GM18508 (cell line): Measurements from ENCODE around the gene FLVCR2.

Experiments used
- ATAC-seq: cut with Tn5 transposase; IDR thresholded peaks from one replicate; pipeline ENCODE4 v1.9.1; 2021; ENCODE audit warnings: moderate number of reproducible peaks; ENCODE audit not compliant: insufficient read depth, unreplicated experiment

The FLVCR2 gene

DNA sequence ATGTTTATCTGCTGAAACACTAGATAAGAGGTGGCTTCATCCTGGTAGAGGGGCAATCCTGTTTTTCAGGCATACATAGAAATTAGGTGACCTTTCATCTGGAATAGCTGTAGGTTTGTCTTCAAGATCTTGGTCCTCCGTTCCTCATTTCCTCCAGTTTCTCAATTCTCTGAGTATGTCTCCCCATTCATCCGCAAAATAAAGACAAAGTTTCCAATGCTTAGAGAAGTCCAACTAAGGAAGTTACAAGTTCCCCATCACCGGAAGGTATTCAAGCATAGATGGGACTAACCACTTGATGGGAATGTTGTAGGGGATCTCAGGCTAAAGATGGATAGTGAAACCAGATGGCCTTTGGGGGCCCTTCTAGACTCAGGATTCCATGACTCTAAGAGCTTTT, 48.0 kb downstream of the FLVCR2 start:
- ATAC-seq, result no peak

DNA sequence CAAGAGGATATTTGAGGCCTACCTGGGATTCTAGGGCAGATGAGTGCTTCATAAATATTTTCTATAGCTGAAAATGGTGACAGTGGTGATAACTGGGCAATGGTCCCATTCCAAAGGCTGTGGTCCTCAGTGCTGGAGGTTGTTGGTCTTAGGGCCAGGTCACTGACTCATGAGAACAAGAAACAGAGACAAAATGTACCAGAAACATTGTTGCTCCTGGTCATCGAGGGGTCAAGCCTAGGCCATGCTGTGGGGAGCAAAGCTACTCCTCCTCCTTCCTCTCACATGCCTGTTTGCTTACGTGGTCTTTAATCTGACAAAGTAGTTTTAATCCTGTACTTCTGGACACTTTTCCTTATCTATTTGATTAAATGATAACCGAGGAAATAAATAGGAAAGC, 48.4 kb downstream of the FLVCR2 start:
- no peak for ATAC-seq

DNA sequence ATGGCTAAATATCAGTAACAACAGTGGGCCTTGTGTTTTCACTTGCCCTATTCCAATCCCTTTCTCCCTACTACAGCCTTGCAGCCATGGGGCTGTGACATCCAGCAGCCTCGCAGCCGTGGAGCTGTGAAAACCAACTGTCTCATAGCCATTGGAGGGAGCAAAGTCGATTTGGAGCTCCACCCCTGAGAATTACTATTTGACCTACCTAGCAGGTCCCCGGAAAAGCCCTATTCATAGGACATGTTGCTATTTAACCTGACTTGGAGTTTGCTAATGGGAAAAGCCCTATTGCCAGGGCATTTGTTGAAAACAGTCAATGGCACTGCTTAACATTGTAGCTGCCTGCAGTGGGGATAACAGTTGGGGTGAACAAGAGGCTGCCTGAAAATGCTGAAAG, 49.0 kb downstream of the FLVCR2 start:
- ATAC-seq, result no peak

DNA sequence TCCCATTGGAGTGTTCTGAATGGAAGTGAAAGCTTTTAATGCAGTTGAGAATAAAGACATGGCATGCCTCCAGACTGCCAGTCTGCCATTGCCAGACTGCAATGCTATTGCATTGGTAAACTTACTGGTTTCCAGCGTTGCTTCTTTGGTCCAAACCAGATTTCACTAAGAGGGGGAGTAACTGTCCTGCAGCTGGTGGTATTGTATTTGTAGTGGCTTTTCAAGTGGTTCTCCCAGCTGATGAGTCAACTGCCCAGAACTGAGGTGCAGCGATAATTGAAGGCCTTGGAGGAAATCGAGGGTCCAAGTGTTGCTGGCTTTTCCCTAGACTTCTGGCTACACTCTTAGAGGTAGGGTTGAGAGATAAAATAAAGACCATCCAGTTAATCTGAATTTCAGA, 50.4 kb downstream of the FLVCR2 start:
- no peak for ATAC-seq

DNA sequence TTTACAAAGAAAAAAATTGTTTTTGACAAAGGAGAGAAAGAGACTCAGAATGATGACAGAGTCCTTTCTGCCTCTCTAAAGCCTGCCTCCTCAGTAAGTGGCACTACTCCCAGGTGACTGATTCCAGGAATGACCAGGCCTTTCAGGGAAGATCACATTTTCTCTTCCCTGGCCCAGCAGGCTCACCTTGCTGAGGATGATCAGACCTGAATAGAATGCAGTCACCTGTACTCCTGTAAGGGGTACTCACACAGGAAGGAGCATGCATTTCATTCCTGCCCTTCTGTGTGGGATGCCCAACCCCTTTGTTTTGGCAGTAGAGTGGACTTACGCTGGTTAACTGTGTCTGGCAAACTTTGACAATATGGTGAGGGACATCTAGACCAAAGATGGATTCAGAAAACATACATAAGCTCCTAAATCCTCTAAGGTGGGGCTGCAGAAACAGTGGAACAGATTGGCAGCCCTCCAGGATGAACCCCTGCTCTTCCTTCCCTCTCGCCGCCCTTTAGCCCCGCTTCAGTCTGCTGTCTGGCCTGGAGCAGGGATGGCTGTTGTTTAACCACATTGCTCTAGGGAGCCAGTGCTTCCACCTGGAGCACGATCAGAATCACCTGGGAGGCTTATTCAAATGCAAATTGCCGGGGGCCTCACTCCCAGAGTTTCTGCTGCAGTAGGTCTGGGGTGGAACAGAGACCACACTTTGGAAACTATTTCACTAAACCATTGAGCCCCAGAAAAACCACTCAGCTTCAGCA, 52.5 kb downstream of the FLVCR2 start:
- ATAC-seq, result no peak

DNA sequence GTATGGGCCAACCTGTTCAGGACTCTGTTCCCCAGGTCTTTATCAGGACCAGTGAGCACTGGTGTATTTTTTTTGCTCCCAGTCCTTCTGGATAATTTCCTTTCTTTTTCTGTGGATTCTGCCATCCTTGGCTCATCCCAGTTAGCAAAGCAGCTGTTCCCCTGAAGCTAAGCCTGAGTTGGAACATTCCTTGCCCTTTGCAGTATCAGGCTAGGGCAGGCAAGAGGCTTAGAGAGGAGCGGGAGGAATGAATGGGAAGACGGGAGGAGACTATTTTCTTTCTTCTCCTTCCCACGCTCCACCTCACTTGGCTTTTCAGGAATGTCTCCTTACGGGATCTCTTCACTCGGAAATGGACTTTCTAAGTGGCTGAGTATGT, 53.0 kb downstream of the FLVCR2 start:
- ATAC-seq, result no peak

DNA sequence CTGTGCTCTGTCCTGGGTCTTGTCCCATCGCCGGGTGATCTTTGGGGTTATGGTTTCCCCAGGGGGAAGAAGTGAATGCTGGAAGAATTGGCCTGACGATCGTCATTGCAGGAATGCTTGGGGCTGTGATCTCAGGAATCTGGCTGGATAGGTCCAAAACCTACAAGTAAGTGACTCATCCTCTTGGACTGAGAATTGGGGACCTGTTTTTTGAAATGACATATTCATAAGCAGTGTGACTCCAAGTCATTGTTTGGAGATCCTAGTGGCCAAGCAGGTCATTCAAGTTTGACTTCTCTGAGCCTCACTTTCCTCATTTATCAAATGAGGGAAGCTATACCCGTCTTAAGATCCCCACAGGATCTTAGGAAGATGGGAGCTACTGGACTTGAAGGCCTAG, 56.4 kb downstream of the FLVCR2 start:
- no peak for ATAC-seq

DNA sequence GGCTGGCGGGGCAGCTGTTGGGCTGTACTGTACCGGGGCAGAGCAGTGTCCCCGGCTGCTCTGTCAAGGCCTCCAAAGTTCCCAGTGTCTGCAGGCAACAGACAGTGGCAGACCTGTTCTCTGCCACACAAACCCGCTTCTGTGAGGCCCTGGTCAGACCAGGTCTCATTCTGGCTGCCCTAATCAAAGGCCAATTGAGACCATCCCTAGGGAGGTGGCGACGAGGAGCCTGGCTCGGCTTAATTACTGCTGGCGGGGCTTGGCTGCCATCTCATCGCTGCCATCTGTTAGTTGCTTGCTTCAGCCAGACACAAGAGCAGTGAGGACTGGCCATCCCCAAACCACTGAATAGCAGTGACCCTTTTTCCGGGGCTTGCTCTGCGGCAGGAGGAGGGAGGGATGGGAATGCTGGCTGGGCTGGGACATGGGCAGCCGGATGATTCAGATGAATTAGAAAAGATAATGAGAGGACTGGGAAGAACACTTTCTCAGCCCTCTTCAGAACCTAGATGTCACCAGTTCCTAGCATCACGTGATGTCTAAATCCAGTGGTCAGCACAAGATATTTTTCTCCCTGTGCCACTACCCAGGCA, 57.8 kb downstream of the FLVCR2 start:
- no peak for ATAC-seq

DNA sequence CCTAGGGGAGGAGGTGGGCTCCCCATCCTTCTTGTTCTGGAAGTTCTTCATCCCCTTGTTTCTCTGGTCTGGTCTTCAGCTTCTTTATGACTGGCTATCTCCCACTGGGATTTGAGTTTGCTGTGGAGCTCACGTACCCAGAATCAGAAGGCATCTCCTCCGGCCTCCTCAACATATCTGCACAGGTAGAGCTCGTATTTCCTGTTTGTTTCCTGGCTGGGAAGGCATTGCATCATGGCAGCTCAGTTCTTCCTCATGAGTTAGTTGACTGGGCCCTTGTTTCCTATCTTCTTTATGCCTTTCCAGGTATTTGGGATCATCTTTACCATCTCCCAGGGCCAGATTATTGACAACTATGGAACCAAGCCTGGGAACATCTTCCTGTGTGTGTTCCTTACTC, 62.5 kb downstream of the FLVCR2 start:
- no peak for ATAC-seq

DNA sequence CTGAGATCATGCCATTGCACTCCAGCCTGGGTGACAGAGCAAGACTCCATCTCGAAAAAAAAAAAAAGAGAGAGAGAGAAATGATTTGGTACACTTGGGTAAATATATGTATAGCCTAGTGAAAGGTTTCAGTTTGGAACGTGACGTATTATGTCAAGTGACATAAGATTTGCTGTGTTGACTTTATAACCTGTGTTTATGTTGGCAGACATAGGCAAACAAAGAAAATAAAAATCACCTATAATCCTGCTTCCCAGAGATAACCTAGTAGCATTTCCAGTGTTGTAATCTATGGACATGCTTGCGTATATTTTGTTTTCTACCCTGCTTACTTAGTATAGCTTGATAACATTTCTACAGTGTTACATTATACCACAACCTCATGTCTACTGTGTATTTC, 65.6 kb downstream of the FLVCR2 start:
- ATAC-seq, result no peak

DNA sequence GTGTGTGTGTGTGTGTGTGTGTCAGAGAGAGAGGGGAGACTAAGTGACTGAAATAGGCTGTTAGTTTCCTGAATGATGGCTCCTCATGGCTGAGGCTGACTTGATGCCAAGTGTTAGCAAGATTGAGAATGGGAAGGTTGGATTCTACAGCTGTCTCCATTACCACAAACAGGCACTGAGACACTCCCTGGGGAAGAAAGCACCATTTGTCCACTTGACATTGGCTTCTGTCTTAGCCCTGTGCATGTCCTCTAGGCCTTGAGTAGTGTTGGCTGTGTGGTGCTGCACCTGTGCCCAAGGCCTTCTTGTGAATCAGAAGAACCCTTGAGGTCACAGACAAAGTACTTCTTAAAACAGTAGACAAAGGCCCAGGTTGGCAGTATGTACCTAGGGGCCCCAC, 66.6 kb downstream of the FLVCR2 start:
- no peak for ATAC-seq

DNA sequence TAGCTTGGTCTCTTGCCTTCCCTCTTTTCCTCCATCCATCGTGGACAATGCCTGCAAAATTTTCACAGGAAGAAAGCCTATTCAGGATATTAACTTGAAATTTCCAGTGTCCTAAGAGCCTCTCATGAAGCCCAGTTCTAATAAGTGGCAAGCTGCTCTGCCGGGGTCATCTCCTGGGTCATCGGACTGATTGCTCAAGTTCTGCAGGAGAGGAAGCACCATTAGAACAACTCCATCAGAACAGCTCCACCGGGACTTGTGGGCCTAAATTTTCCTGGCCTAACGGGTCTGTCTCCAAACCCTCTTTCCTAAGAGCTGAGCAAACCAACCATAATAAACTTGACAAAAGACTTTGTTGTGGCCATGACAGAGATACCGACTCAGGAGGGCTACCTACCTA, 68.3 kb downstream of the FLVCR2 start:
- no peak for ATAC-seq

DNA sequence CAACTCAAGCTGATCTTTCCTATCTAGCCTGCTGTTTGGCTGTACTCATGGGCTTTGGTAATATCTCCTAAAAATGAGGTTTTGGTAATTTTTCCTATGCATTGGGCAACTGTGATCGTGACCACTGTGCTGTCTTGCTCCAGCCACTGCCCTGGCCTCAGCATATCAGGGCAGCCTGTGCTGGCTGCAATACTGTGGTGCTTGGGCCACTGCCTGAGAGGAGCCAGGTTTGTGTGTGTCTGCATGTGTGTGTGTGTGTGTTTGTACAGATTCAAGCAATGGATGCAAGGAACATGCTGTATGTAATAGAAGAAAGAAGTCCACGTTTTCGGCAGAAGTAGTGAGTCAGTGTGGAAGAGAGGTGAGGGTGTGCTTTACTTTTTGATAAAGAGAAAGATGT, 69.2 kb downstream of the FLVCR2 start:
- no peak for ATAC-seq

DNA sequence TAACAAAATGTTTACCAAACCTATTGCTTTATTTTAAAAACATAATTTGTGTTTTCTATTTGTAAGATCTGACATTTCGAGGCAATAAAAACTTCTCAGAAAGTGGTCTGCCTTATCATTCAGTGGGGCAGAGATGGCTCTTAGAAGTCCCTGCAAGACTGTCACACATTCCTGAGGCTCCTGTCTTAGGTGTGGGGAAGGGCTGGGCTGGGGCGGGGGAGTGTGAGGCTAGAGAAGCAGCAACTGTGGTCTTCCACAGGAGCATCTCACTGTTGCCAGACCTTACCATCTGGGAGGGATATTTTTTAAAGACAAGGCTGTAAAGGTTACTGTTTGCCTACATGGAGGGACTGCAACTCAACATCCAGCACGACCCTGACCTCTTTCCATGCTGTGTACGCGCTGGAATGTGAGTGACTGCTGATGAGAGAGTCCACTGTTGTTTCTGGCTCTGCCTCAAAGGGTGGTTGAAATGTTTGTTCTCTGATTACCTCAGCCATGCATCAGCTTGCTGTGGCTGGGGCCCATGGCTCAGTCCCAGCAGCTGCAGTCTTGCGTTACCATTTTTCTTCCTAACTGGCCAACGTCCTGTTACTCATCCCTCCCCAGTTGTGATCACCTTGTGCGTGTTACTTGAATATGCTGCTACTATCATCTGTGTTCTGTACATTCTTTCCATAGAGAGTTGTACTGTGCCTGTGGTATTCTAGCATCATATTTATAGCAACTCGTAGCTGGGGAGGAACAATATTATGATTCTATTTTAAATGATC, 69.8 kb downstream of the FLVCR2 start:
- ATAC-seq, result no peak

DNA sequence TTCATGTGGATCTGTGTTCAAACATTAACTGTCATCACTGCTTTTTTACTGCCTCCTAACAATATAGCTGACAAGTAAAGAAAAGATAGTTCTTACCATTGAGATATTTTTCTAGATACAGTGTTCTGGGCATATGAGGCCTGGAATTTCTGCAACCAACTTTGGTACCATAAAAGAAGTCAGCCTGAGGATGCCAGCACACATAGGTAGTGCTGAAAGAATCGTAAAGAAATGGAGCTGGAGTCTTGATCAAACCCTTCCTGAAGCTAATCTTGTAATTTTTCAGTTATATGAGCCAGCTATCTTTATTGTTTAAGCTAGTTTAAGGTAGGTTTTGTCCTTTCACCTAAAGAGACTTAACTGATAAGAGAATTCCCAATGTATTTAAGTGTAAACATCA, 70.9 kb downstream of the FLVCR2 start:
- ATAC-seq, result no peak

DNA sequence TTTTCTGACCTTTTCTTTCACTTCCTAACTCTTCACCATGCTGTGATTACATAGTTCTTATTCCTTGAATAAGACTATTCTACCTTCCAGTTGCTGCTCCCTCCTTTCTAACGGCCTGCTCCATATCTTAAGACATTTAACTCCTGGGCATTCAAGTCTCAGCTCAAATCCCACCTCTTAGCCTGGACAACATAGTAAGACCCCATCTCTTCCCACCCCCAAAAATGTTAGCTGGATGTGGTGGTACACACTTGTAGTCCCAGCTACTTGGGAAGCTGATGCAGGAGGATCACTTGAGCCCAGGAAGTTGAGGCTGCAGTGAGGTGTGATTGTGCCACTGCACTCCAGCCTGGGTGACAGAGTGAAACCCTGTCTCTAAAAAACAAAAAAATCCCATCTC, 71.4 kb downstream of the FLVCR2 start:
- ATAC-seq, result no peak

DNA sequence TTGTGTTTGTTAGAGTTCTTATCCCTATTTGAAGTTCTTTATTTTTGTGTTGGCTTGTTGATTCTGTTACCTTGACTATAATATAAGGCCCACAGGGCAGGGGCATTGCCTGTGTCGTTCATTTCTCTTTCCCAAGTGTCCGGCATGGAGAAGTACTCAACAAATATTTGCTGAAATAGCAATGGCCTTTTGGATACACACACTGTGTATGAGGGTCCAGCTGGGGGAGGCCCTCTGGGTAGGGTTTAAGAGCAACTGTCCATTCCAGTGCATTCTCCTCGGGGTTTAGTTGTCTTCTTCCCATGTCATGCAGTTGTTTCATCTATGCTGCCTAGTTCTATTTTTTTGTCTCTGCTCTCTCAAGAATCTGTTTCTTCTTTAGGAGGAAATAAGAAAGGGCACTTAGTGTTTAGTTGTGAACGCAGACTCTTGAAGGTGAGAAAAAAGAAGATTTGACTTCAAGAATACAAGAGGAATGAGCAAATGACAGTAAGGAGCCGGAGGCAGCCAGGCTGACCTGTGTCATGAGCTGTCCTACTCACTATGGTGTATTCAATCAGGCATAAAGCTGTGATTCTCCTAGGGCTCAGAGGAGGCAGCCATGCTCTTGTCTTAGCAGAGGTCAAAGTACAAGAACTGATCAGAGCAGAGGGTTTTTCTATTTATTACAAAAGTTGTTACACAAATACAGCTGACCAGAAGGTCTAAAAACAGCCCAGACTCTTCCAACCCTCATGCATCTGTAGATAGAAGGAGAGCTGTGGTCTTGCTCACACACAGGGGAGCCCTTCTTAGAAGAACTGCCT, 72.0 kb downstream of the FLVCR2 start:
- no peak for ATAC-seq

DNA sequence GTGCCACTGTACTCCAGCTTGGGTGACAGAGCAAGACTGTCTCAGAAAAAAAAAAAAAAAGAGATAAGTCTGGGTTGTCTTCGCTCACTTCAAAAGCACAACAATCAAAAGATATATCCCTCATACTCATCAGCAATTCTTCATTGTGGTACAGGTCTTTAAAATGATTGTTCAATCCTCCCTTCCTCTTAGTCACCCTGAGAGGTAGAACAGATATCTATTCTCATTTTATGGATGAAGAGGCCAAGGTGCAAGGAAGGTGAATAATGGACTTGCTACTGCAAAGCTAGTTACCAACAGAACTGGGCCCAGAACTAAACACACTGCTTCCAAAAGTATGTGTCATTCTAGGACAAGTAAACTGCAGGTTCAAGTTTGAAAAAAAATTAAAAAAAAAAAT, 75.1 kb downstream of the FLVCR2 start:
- ATAC-seq, result no peak

DNA sequence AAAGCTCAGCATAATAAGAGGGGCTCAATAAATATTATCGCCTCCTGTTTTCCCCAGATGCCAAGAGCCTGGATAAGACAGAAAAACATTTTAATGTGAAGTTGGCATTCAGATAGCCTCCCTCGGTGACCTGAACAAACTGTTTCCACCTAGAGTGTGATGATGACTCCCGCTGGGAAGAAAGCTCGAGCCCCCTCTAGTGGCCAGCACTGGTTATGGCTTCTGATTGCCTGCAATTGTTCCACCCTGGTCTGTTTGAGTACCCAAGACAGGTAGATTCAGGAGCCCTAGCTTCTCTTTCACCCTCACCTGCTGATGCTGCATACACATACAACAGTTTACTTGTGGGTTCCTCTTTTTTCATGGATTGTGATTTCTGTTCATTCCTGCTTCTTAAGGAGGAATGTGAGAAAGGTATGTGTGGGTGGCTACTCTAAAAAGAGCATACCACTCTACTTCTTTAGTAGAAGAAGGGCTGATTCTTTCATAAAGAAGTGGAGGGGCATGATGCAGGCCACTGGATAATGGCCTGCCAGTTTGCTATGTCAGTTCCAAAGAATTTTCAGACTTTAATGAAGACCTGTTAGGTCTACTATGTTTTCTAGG, 75.8 kb downstream of the FLVCR2 start:
- ATAC-seq, result no peak

DNA sequence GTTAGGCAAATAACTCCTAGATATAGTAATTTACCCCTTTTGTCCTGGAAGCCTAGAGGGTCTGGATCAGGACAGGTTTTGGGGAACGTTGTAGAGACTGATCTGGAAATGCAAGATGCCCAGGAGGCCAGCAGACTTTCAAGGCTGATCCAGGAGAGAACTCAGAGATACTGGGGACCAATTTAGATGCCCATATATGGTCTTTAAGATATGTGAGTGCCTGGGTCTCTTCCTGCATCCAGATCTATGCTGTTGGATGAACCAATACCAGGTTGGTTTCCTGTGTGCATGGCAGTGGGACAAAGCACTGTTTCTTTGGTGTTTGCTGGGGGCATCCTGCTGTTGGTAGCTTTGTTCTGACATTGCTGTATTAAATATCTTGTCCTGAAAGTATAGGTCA, 76.8 kb downstream of the FLVCR2 start:
- ATAC-seq, result no peak
